Measurements from ENCODE around the gene C19orf38.
"Not testable (repeated sequence)": the region's sequence is repeated elsewhere in the genome, so short reads cannot be mapped to it uniquely, and the experiment has no call there.

The C19orf38 gene

GRCh38 chr19:10823690-10824089, 24.5 kb upstream of the C19orf38 start:
- DNase-seq (ENCODE audit: low read depth), result no peak

- no peak for DNase-seq (ENCODE audit: low read depth)
These were observed 22.0 kb upstream of the C19orf38 start for GRCh38 chr19:10826231-10826630.

- no peak for DNase-seq (ENCODE audit: low read depth)
These were observed 21.4 kb upstream of the C19orf38 start for GRCh38 chr19:10826846-10827245.

GRCh38 chr19:10828981-10829821, 19.0 kb upstream of the C19orf38 start:
- no peak for DNase-seq (ENCODE audit: low read depth)

GRCh38 chr19:10829967-10830366, 18.2 kb upstream of the C19orf38 start:
- no peak for DNase-seq (ENCODE audit: low read depth)

- no peak for DNase-seq (ENCODE audit: low read depth)
These were observed 17.8 kb upstream of the C19orf38 start for GRCh38 chr19:10830370-10830769.

GRCh38 chr19:10830931-10831779, 17.1 kb upstream of the C19orf38 start:
- DNase-seq (ENCODE audit: low read depth), result no peak

- no peak for DNase-seq (ENCODE audit: low read depth)
These were observed 16.0 kb upstream of the C19orf38 start for GRCh38 chr19:10831987-10832938.

GRCh38 chr19:10832939-10833296, 15.3 kb upstream of the C19orf38 start:
- DNase-seq (ENCODE audit: low read depth), result no peak

GRCh38 chr19:10835089-10835753, 13.0 kb upstream of the C19orf38 start:
- no peak for DNase-seq (ENCODE audit: low read depth)

- peak; percentile 85 for DNase-seq (ENCODE audit: low read depth)
These were observed 12.3 kb upstream of the C19orf38 start, which contains the start of gene TMED1 for GRCh38 chr19:10835754-10836478. TMED1 (minus strand) TSS chr19:10836212; CDS start chr19:10836191, 21 bp downstream.

GRCh38 chr19:10836479-10837330, 11.5 kb upstream of the C19orf38 start:
- peak; percentile 57 for DNase-seq (ENCODE audit: low read depth)

- DNase-seq (ENCODE audit: low read depth), result not testable (repeated sequence)
These were observed 10.6 kb upstream of the C19orf38 start for GRCh38 chr19:10837649-10838048.

- DNase-seq (ENCODE audit: low read depth), result no peak
These were observed 9.8 kb upstream of the C19orf38 start for GRCh38 chr19:10838377-10838776.

GRCh38 chr19:10839114-10840050, 8.8 kb upstream of the C19orf38 start:
- DNase-seq (ENCODE audit: low read depth), result no peak

- DNase-seq (ENCODE audit: low read depth), result no peak
These were observed 5.4 kb upstream of the C19orf38 start for GRCh38 chr19:10842788-10843187.

- DNase-seq (ENCODE audit: low read depth), result no peak
These were observed 1.6 kb upstream of the C19orf38 start for GRCh38 chr19:10846500-10847202.

GRCh38 chr19:10850631-10851030, 2.4 kb downstream of the C19orf38 start:
- DNase-seq (ENCODE audit: low read depth), result no peak
